NB4 (cell line): Measurements from ENCODE around the gene WTIP.

ENCODE experiments used
- MYC ChIP-seq: IDR thresholded peaks from 2 replicates; pipeline ENCODE4 v1.6.1; 2011; ENCODE audit warnings: low read depth, low read length
- POLR2A ChIP-seq: IDR thresholded peaks from 2 replicates; pipeline ENCODE4 v1.6.1; 2011; ENCODE audit warnings: mild to moderate bottlenecking; ENCODE audit not compliant: insufficient read length; ENCODE audit errors: extremely low read depth
- TF ChIP-seq, protein P1 (sequence below): IDR thresholded peaks from one replicate; pipeline ENCODE4 v1.5.1; 2012; ENCODE audit warnings: low read depth, low read length
- TF ChIP-seq, protein P2 (sequence below): IDR thresholded peaks from 2 replicates; pipeline ENCODE4 v1.6.1; 2011; ENCODE audit warnings: low read depth, low read length

DNA sequence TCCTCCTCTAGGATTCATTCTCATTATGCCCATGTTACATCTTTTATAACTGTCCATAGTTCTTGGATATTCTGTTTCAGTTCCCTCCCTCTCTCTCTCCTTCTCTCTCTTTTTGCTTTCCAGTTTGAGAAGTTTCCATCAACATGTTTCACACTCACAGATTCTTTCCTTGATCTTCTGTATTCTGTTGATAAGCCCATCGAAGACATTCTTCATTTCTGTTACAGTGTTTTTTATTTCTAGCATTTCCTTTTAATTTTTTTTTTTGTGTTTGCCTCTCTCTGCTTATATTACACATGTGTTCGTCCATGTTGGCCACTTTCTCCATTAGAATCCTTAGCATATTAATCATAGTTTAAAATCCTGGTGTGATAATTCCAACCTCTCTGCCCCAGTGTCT, 68.3 kb downstream of the WTIP start:
- TF ChIP-seq, protein P1, sequence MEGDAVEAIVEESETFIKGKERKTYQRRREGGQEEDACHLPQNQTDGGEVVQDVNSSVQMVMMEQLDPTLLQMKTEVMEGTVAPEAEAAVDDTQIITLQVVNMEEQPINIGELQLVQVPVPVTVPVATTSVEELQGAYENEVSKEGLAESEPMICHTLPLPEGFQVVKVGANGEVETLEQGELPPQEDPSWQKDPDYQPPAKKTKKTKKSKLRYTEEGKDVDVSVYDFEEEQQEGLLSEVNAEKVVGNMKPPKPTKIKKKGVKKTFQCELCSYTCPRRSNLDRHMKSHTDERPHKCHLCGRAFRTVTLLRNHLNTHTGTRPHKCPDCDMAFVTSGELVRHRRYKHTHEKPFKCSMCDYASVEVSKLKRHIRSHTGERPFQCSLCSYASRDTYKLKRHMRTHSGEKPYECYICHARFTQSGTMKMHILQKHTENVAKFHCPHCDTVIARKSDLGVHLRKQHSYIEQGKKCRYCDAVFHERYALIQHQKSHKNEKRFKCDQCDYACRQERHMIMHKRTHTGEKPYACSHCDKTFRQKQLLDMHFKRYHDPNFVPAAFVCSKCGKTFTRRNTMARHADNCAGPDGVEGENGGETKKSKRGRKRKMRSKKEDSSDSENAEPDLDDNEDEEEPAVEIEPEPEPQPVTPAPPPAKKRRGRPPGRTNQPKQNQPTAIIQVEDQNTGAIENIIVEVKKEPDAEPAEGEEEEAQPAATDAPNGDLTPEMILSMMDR = no peak
- TF ChIP-seq POLR2A = no peak
- TF ChIP-seq, protein P2, sequence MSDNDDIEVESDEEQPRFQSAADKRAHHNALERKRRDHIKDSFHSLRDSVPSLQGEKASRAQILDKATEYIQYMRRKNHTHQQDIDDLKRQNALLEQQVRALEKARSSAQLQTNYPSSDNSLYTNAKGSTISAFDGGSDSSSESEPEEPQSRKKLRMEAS = no peak
- no peak for TF ChIP-seq MYC
